DMS153 treated with DMSO at 0.1 percent for 48 hours (cell line): ENCODE data around the gene METTL6.
"Not testable (repeated sequence)": the region's sequence is repeated elsewhere in the genome, so short reads cannot be mapped to it uniquely, and the experiment has no call there.

ENCODE experiments used
- DNase-seq: peaks from one replicate; lab custom pipeline; 2025; ENCODE audit not compliant: unreplicated experiment; lab: John Stamatoyannopoulos, UW

Gene METTL6

DNA sequence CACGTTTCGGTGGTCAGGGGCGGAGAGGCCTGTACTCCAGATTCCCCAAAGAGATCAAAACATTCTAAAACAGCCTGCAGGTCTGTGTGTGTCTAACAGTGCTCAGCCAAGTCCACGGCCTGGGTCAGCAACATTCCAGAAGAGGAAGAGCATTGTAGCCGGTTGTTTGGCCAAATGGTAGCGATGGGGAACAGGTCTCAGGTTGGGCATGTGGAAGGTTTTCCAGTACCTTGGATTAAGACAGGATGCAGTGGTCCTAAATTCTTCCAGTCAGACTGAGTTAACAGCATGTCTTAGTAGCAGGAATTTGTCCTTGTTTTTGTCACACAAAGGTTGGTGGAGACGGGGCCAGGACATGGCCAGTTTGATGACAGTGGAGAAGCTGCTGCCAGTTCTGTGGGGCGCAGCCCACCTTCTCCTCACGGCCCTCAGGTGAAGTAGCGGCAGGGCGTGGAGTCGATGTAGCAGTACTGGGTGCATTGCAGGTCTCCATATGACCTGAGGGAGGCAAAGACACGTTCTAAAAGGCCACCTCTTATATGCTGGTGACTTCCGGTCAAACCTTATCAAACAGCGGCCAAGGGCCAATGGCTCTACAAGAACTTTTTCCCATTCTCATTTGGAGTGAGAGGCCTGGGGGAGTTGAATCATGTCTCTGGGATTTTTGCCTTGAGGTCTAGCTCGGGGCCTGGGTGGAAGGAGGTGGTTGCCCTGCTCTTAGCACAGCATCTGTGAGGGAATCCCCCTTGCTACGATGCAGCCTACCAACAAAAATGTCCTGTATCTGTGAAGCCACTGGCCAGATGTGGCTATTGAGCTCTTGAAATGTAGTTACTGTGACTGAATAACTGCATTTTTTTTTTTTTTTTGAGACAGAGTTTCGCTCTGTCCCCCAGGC is 24.1 kb upstream of the METTL6 start:
- DNase-seq, result no peak

DNA sequence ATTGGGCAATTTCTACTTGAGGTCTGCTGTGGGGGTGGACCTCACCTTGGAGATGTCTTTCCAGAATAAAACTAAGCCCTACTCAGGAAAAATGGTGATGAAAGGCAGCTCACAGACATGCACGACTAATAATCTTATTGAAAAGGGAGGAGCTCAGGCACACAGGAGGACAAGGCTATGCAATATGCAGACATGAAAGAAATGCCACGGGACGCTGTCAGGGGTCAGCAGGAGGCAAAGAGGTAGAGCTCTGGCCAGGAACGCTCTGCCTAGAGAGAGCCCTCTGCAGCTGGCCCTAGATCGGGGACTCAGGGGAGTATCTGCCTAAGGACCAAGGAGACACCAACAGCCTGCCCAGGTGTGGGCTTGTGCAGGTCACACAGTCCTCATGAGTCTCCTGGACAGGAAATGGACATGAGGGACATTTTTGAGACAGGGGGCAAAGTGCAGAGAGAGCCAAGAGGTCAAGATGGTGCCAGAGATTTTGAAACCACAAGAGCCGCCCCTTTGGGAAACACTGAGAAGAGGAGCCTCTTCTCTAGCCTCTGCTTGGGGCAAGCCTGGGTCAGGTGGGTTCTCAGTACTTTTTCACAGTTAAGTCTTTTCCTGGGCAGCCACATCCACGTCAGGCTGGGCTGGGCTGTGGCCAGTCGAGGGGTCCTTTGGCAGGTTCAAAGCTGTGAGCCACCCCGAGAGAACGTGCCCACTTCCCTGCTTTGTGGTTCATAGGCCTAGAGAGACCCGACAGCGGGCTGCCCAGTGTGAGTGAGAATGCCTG is 23.3 kb upstream of the METTL6 start:
- no peak for DNase-seq

DNA sequence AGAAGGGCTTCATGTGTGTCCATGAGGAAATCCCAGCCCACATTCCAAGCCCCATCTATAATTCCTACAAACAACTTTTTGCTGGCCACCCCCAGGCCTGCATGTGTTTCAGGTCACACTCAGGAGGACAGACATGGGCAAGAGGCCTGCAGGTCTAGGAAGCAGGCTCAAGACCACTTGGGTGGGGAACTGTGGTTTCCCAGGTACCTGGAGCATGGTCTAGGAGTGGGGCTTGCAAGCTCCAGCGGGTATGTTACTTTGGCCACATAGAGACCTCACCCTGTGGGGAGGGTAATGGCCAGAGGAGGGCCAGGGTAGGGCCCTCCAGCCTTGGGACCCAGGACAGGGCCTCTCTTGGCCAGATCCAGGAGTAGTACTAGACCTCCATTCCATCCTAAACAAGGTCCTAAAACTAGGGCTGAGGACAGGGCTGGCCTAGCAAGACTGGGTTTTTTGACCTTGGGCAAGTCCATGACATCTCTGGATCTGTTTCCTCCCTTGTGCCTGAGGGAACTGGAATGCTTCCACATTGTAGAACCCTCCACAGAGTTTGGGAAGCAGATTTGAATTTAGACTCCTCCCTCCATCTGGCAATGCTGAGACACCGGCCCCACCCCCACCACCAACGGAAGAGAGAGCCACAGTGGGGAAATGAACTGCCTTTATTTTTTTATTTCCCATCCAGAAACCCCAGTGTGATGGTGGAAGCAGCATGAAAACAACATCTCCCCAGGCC is 22.3 kb upstream of the METTL6 start:
- no peak for DNase-seq

DNA sequence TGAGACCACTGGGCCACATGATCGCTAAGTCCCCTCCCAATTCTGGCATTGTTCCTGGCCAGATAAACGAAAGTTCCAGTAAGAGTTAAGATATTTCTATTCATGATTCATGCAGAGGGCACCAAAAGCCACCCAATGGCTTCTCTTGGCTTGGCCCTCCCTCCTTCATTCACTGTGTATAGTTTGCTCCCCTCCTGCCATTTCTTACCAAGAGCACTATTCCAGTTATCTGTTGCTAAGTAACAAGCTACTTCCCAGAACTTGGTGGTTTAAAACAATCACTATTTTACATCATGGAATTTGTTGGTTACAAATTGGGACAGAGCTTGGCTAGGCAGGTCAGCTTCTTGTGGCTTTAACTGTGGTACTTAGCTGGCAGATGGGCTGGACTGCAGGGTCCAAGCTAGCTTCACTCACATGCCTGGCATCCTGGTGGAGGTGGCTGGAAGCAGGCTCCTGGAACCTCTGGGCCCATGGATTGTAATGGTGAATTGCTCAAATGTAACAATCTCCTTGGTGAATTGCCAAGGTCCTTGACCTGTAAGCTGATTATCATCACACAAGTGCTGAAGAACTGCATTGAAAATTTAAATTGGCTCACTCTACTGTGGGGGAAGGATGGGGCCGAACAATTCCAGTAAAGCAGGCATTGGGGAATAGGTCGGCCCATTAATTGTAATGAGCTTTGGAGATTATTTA is 16.6 kb upstream of the METTL6 start:
- DNase-seq, result no peak

DNA sequence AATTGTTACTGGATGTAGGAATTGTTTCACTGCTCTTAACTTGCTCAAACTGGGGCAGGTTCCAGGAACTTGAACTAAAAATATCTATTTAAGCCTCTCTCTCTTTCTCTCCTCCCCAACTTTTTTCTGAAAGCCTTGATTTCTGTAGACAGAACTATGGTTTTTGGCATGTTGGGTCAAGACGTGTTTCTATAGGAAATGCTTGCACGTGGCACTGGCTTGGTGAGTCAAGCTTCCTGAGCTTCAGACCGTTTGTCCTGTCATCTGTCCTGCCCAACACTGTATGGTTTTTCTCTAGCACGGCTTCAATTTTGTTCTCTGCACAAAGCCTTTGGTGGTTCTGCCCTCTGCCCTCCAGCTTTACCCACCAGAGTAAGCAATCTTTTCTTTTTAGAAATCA is 13.5 kb upstream of the METTL6 start:
- DNase-seq, result no peak

DNA sequence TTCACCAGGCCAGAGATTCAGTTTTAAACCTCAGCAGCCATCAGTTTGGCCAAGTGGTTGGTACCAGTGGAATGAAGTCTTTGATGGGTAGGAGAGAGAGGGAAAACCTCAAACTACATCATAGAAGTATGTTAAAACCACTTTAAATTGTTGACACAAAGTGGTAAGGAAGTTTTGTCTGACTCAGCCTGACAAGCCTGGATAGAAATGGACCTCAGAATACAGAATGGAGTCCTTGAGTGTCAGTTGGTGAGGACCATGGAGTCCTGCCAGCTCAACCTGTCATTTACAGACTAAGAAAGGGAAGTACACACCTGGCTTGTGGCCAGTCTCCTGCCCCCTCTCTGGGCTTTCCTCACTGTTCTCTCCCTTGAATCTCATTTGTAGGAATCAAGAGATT is 12.1 kb upstream of the METTL6 start:
- DNase-seq, result no peak

DNA sequence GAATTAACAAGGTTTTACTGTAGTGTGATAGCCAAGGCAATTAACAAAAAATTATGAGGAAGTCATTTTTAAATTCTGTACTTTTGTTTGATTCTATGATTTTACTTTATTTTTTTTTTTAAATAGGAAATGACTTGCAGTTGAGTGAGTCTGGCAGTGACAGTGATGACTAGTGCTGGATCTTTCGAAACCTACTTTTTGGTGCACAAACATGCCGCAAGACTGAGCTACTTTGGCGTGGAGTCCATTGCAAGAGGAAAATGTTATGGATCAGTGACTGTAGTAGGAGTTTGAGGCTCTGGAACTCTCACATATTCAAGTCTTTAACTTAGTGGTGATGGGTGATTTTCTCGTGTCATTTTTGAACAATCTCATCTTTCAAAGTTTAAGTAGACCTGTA is 11.6 kb upstream of the METTL6 start:
- no peak for DNase-seq

DNA sequence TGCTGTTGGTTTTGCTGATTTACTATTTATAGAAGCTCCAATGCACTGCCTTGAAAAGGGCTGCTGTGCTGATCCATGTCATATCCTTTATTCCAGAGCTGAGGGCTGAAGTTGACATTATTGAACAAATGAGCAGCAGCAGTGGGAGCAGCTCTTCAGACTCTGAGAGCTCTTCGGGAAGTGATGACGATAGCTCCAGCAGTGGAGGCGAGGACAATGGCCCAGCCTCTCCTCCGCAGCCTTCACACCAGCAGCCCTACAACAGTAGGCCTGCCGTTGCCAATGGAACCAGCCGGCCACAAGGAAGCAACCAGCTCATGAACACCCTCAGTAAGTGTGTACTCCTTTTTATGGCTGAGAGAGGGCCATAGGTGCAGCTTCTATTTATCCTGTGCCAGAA is 8.9 kb upstream of the METTL6 start:
- no peak for DNase-seq

DNA sequence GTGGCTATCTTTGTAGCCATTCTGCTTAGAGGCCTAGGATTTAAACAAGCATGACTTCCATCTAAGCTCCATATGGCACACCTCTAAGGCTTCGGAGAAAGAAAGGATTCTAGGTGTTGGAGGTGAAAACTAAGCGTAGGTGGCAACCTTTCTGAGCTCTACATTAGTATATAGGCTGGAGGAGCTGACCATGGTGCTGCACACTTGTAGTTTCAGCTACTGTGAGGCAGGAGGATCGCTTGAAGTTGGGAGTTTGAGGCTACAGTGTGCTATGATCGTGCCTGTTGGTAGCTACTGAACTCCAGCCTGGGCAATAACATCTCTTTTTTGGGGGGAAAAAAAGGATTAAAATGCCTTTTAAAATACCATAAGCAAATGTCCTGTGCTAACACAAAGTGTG is 7.4 kb upstream of the METTL6 start:
- no peak for DNase-seq

DNA sequence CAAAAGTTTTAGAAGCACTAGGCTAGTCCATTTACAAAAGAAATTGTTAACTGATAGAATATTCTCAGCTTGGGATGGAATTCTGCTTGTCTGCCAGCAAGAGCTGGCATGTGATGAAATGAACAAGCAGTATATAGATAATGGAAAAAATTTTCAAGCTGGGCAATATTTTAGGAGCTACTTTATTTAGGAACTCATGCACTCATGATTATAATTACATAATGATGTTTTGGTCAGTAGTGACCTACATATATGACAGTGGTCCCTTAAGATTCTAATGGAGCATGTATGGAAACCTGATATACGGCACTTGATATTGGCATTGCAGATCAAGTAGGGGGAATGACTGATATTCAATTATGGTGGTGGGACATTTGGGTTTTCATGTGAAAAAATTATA is 6.2 kb upstream of the METTL6 start:
- no peak for DNase-seq

DNA sequence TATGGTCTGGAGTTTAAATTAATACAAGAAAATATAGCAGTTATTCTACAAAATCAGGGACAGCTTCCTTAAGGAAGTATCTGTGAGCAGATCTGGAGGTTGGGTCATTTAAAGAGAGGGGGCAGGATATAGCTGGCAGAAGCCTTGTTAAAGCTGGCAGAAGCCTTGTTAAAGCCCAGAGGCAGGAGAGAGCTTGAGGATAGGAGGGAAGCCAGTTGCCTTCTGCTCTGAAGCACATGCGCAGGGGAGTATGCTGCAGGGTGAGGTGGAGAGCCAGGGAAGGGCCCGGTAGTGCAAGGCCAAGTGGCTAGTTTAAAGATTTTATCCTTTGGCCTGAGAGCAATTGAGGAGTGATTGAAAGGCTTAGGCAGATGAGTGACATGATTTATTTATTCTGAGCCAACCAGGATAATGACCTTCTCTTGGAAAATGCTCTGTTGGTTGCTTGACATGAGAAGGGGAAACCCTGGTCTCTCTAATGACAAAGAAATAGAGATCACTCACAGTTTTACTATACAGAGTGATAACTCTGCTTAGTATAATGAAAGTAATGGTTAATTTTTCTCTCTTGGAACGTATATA is 4.0 kb upstream of the METTL6 start:
- no peak for DNase-seq

DNA sequence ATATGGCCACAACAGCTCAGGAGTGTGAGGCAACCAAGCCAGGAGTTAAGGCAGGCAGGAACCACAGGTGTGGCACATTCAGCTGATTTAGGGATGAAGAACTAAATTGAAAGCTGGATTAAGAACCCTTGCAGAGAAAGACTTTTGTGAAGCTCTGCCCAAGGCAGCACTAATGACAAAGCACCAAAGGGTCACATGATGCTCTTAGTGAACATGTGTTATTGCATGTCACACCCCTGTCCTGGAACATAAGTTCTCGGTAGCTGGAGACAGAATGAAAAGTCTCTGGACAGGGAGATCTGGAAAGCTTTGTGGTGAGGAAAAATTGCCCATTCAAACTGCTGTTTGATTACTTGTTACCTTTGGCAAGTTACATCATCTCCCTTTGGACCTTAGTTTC is 3.3 kb upstream of the METTL6 start:
- no peak for DNase-seq

DNA sequence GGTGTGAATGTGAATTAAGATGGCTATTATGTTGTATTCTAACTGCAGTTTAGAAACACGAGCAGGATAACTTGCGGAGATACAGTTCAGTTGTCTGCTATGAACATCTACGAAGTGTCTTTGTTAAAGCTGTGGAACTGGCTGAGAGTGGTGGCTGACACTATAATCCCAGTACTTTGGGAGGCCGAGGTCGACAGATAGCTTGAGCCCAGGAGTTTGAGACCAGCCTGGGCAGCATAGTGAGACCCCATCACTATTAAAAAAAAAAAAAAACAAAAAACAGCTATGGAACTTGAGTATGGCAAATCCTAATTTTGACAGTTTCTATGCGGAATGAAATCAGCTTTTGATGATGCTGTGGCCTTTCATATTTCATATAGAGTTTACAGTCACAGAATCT is 1.7 kb upstream of the METTL6 start:
- no peak for DNase-seq

DNA sequence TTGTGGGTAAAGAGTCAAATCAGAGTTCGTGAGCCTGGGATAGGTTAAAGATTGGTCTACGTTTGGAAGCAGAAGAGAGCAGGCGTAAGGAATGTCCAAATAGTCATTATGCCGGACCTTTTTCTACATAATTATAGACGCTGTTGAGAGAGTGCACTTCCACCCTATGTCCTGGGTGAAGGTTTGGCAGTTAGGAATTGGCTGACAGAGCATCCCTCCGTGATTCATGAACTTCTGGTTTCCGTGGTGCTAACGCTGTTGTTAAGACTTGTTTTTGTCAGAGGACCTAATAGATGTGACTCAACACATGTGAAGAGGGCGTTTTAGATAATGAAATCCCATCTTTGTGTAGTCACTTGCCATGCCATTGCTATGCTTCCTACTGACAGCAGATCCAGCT is 1.2 kb upstream of the METTL6 start:
- DNase-seq, result no peak

DNA sequence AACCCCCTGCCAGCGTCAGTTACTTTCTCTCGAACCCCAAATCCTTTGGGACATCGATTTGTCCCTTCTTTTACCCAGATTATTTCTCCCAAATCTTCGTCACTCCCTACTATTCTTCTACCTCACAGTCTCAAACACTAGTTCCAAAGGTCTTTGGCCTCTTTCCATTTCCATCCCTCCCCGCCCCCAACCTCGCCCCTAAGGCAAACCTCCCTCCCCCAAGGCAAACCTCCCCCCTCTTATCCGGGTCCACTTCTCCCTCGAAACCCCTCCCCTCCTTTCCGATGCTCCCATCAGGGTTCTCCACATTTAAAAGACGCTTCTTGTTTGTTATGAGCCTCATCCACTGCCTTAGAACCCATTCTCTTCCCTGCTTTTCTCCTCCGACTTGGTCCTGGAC is 637 bp upstream of the METTL6 start:
- DNase-seq, result no peak

DNA sequence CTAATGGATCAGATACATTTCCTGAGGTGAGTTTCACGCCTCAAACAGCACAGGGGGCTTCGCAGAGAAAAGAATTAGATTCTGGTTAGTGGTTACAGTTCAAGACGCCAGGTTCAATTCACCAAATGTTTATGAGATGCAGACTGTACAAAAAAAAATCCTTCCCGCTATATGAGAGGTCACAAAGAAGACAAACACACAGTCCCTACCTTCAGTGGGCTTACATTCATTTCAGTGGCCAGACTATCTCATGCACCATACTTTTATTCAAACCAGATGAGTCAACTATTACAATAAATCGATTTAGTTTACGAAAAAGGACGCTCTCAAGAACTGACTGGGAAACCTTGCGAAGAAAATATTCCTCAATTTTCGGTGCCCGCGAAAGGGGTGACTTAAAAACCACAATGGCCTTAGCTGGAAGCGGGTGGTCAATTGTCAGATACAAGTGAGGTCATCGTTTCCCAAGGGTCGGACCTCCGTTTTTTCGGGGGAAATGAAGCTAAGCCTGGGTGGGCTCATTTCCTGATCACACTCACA is 695 bp downstream of the METTL6 start:
- no peak for DNase-seq

DNA sequence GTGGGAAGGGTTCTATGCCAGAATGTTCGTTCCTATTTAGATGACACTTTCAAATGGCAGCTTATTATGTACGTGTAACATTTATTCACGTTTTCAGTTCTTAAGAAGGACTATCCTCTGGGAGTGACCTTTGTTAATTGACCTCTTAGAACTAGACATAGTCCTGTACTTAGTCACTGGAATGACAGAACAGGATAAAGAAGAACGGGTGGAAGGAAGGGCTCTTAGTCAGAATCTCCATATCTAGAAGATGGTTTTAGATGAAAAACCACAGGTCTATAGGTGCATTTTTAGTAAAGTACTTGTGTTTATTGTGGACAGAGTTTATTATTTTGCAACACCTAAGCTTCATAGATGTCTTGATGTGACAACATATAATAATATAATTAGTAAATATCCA is 6.5 kb downstream of the METTL6 start:
- DNase-seq, result no peak

DNA sequence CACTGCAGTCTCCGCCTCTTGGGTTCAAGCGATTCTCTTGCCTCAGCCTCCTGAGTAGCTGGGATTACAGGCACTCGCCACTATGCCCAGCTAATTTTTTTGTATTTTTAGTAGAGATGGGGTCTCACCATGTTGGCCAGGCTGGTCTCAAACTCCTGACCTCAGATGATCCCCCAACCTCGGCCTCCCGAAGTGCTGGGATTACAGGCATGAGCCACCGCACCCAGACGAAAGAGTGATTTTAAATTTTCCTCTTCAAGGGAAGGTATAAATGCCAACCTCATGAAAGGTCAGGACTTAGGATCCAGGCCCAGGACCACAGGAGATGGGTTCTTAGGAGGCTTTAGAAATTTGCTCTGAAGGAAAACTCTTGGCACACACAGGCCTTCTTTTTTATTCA is 16.4 kb downstream of the METTL6 start:
- DNase-seq, result not testable (repeated sequence)

DNA sequence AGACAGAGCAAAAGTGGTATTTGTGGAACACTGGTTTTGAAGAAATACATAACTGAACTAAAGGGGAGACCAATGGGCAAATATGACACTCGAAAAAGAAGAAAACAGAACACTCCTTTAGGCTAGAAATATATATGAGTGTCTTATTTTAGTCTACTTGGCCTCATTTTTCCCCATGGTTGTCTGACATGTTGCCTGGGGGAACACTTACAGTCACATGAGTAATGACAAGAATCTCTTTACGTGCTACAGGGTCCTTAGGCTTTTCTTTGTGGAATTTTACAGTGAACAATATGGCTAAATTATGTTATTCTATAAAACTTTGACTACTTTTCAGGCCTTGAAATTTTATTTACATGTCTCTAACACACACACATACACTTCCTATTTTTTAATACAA is 17.6 kb downstream of the METTL6 start:
- no peak for DNase-seq

DNA sequence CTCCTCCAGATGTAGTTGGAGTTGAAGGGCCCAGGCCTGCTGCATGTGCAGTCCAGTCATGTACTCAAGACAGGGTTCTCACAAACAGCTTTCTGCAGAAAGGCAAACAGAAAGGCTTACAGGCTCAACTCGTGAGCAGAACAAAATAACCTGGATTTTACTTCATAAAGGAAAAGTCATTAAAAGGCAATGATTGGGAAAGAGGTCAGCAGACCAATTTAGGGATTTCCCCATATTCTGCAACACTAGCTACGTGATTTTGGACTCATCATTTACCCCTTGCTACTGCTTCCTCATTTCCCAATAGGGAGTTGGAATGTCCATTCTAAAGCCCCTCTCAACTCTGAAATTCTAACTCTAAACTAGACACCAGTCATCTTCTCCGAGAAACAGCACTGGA is 18.1 kb downstream of the METTL6 start:
- DNase-seq, result no peak
